AG09309 (cell line): ENCODE results near the gene FAM107B.
A peak's percentile ranks its signal among the peaks of the same experiment; 100 is the strongest.

Experiments
- DNase-seq: peaks from one replicate; pipeline ENCODE4 v3.0.0-alpha.2; 2010; ENCODE audit warnings: low read depth
- H3K4me3 ChIP-seq: 2 replicates; pipeline ENCODE4 v1.5.1; 2011; ENCODE audit warnings: mild to moderate bottlenecking, low read depth, low read length, moderate library complexity; ENCODE audit not compliant: control insufficient read depth
- TF ChIP-seq, protein P1 (sequence below): IDR thresholded peaks from 2 replicates; pipeline ENCODE4 v1.5.1; 2011; ENCODE audit warnings: mild to moderate bottlenecking, low read depth, low read length, inconsistent platforms; ENCODE audit not compliant: insufficient read depth, control insufficient read depth; ENCODE audit errors: missing control alignments

FAM107B gene

DNA sequence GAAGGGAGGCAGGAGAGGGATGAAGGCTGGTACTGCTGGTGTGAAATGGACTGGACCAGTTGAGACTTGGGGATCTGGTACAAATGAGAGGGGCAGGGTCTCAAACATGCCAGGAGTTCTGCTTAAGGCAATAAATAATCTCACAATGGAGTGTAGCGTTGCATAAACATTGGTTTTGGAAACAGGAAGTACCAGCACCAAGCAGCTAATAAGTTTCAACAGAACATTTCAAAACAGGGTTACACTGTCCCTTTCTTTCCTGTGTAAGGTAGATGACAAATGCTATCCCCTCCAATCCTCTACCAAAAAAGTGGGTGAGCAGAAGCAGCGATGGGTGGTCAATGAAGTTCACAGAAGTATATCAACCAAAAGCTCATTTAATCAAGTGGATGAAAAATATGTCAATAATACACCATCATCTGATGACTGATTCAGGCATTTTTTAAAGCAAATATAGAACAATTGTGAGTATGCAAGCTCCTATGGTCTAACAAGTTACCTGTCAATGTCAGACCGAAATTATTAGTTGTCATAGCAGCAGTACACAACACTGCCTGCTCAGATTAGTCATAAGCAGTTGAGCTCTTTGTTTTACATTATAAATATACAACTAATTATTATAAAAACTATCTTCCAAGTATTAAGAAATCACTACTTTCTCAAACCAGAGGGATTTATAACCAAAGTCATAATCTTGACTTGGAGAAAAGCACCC lies 220.0 kb downstream of the FAM107B start:
- DNase-seq = no peak
- TF ChIP-seq, protein P1, sequence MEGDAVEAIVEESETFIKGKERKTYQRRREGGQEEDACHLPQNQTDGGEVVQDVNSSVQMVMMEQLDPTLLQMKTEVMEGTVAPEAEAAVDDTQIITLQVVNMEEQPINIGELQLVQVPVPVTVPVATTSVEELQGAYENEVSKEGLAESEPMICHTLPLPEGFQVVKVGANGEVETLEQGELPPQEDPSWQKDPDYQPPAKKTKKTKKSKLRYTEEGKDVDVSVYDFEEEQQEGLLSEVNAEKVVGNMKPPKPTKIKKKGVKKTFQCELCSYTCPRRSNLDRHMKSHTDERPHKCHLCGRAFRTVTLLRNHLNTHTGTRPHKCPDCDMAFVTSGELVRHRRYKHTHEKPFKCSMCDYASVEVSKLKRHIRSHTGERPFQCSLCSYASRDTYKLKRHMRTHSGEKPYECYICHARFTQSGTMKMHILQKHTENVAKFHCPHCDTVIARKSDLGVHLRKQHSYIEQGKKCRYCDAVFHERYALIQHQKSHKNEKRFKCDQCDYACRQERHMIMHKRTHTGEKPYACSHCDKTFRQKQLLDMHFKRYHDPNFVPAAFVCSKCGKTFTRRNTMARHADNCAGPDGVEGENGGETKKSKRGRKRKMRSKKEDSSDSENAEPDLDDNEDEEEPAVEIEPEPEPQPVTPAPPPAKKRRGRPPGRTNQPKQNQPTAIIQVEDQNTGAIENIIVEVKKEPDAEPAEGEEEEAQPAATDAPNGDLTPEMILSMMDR = no peak
- no peak overlapping the region for H3K4me3 ChIP-seq

DNA sequence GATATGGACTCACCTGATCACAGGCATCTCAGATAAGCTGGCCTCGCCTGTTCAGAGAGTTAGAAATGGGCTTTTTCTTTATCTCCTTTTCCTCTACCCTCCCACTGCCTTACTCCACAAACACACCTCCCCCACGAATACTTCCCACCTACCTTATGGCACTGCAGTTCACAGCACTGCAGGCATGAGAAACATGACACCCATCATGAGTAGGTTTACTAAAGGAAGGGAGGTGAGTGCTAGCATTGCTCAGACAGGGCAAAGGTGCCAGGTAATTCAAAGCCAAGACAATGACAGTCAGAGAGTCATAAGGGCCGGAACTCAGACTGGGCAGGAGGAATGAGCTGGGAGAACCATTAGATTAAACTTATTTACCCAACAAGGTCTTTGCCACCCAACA lies 220.6 kb downstream of the FAM107B start:
- TF ChIP-seq, protein P1 = no peak
- no peak for DNase-seq
- no peak overlapping the region for H3K4me3 ChIP-seq

DNA sequence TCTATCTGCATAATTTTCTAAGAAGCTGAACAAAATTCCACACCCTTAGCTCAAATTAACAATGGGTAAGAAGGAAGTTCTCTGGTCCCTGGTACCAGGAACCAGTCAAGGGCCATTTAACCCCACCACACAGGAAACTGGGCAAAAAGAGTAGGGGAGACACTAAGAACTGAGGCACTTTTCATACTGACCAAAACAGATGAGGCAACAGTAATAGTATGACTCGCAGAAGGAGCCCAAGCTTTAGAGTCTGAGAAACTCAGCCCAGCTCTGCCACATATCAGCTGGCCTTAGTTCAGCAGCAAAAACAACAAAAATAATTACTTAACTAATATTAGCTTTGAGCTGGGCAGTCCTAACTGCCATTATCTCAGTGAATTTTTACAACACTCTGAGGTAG lies 221.2 kb downstream of the FAM107B start:
- H3K4me3 ChIP-seq = no peak overlapping the region
- peak; percentile 37 for DNase-seq
- TF ChIP-seq, protein P1 = no peak

DNA sequence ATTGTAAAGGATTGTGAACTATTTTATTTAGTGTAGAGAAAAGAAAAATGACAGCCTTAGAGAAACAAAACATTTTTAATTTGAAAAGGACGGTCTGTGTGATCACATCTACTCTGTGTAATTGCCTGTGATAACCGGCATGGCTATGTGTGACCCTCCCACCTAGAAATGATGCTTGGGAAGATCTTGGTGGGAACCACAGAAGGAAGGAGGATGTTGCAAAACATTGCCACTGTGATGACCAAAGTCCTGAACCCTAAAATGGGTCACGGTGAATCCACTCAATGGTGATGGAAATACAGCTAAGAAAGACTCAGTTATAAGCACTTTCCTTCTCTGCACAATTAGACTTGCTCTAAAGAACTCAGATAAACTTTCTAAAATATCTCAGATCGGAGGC lies 222.7 kb downstream of the FAM107B start:
- no peak for DNase-seq
- H3K4me3 ChIP-seq = no peak overlapping the region
- TF ChIP-seq, protein P1 = no peak

DNA sequence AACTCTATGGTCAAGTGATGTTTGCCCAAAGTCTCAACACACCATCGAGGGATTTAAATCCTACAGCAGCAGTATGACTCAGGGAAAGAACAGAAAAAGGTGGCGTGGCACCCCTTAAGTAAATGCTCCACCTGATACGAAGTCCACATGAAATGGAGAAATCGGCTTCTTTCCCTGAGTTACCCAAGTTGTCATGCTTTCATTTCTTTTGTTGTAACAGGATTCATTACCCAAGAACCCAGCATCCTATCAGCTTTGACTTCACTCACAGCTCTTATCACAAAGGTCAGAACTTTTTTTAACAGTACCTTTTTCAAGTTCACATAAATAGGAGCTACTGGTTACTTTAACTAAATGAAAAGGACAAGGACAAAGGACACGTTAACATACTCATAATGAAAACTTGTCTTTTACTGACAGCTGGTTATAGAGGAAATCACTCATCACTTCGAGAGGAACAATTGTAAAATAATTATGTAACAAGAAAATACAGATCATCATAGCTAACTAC lies 224.2 kb downstream of the FAM107B start:
- DNase-seq = no peak
- TF ChIP-seq, protein P1 = no peak
- H3K4me3 ChIP-seq = no peak overlapping the region

DNA sequence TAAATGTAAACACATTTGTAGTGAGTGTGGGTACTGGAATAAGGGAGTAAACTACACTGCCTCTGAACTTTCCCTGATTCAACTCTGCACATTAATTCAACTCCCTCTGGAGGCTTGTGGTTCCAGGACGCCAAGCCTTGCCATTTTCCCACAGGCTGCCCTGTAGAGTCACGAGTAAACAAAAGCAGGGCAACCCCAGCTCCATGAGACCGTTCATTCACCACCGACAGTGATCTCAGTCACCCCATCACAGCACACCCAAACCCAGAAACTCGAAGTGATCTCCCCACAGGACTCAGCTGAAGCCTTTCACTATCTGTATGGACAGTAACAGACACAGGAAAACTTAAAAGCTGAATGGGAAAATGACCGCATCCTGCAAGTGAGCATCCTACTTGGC lies 225.2 kb downstream of the FAM107B start:
- no peak overlapping the region for H3K4me3 ChIP-seq
- TF ChIP-seq, protein P1 = no peak

DNA sequence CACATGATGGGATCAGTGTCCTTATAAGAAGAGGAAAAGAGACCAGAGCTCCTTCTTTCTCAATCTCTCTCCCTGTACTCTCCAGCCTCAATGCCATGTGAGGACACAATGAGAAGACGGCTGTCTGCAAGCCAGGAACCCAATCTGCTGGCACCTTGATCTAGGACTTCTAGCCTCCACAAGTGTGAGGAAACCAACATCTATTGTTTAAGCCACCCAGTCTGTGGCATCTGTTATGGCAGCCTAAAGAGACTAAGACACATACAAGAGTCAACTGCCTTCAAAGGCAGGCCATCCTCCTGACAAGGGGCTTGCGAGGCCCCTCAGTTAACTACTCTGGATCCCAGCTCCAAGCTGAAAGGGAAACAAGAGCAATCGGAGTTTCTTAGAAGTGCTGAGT lies 225.7 kb downstream of the FAM107B start:
- TF ChIP-seq, protein P1 = no peak
- H3K4me3 ChIP-seq = no peak overlapping the region
- DNase-seq = no peak

More for the DNA sequence above, 225.2 kb downstream of the FAM107B start:
- no peak for DNase-seq
